OCI-M2 (cell line): ENCODE data around the gene FAHD1.

Source experiments
- DNase-seq: peaks from one replicate; lab custom pipeline; 2025; ENCODE audit not compliant: unreplicated experiment; lab: John Stamatoyannopoulos, UW

FAHD1 gene

GRCh38 chr16:1826691-1827573, at the start of gene FAHD1, which contains the start of gene HAGH:
Gene FAHD1 (plus strand): TSS chr16:1827206. CDS start chr16:1827239, 33 bp downstream.
Gene HAGH (minus strand): TSS chr16:1826825. CDS start chr16:1826787, 38 bp downstream.
- DNase-seq = peak; percentile 61

- DNase-seq = no peak
These were observed 49.4 kb upstream of the FAHD1 start for GRCh38 chr16:1777375-1778199.

GRCh38 chr16:1778200-1779179, 48.5 kb upstream of the FAHD1 start:
- no peak for DNase-seq

- no peak for DNase-seq
These were observed 47.7 kb upstream of the FAHD1 start for GRCh38 chr16:1779234-1779701.

- no peak for DNase-seq
These were observed 47.0 kb upstream of the FAHD1 start for GRCh38 chr16:1779741-1780676.

GRCh38 chr16:1780677-1781072, 46.3 kb upstream of the FAHD1 start:
- no peak for DNase-seq

- DNase-seq = no peak
These were observed 45.8 kb upstream of the FAHD1 start for GRCh38 chr16:1781254-1781653.

GRCh38 chr16:1781758-1782407, 45.1 kb upstream of the FAHD1 start:
- DNase-seq = no peak

- peak; percentile 87 for DNase-seq
These were observed 44.4 kb upstream of the FAHD1 start, which contains the start of the genes NUBP2 and SPSB3 for GRCh38 chr16:1782408-1783264. Gene NUBP2 (plus strand): TSS chr16:1782960. CDS start chr16:1783021, 61 bp downstream. Gene SPSB3 (minus strand): TSS chr16:1782571. CDS start chr16:1781483, 1,088 bp downstream.

- no peak for DNase-seq
These were observed 41.8 kb upstream of the FAHD1 start for GRCh38 chr16:1784977-1785845.

GRCh38 chr16:1785846-1786170, 41.2 kb upstream of the FAHD1 start:
- no peak for DNase-seq

- DNase-seq = no peak
These were observed 40.6 kb upstream of the FAHD1 start for GRCh38 chr16:1786242-1787055.

GRCh38 chr16:1787056-1787321, 40.0 kb upstream of the FAHD1 start:
- DNase-seq = no peak

GRCh38 chr16:1787322-1788094, 39.5 kb upstream of the FAHD1 start:
- DNase-seq = no peak

- DNase-seq = no peak
These were observed 38.8 kb upstream of the FAHD1 start for GRCh38 chr16:1788095-1788707.
